Uterus (tissue), 2 donors: ENCODE data around the gene RBMS1.

ENCODE experiments used
- POLR2A ChIP-seq, 2 donors: fragments of 450-650 bp; IDR thresholded peaks; one replicate each; pipeline ENCODE4 v1.6.1; 2016; ENCODE audit warnings: antibody characterized with exemption in 2 of 2, mild to moderate bottlenecking in 1 of 2, moderate library complexity in 1 of 2
- TF ChIP-seq, protein P1 (sequence below), 4 experiments: fragments of 200-600 bp in 2 of 4; fragments of 450-650 bp in 2 of 4; sonication (generic) in 2 of 4; IDR thresholded peaks; one replicate each; pipeline ENCODE4 v1.5.1; 2016 to 2019; ENCODE audit warnings: antibody characterized with exemption in 4 of 4, mild to moderate bottlenecking in 2 of 4, moderate library complexity in 1 of 4

DNA sequence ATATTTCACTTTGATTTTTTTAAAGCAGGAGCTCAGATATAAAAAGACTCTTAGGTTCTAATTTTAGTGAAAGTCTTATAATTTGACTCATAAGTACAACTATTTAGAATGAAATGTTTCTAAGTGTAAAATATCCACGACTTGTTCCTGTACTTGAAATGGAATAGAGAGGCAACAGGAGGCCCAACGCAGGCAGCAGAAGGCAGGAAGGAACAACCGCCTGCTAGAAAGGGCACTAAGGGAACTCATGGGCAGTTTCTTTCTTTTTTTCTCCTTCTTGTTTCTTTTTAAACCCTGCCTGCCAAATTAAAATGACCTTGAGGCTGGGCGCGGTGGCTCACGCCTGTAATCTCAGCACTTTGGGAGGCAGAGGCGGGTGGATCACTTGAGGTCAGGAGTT is 51.0 kb downstream of the RBMS1 start:
- no peak for TF ChIP-seq POLR2A (IDR thresholded peaks at IDR 0.05)
- TF ChIP-seq, protein P1, sequence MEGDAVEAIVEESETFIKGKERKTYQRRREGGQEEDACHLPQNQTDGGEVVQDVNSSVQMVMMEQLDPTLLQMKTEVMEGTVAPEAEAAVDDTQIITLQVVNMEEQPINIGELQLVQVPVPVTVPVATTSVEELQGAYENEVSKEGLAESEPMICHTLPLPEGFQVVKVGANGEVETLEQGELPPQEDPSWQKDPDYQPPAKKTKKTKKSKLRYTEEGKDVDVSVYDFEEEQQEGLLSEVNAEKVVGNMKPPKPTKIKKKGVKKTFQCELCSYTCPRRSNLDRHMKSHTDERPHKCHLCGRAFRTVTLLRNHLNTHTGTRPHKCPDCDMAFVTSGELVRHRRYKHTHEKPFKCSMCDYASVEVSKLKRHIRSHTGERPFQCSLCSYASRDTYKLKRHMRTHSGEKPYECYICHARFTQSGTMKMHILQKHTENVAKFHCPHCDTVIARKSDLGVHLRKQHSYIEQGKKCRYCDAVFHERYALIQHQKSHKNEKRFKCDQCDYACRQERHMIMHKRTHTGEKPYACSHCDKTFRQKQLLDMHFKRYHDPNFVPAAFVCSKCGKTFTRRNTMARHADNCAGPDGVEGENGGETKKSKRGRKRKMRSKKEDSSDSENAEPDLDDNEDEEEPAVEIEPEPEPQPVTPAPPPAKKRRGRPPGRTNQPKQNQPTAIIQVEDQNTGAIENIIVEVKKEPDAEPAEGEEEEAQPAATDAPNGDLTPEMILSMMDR (IDR thresholded peaks at IDR 0.05): no peak
